Measurements from ENCODE around the gene PIP4K2A. TPM values are rescaled to one million over a fixed set of nuclear protein-coding genes. Genes with fewer than 3 reads are reported as not detected.

The PIP4K2A gene
- total RNA-seq, 1 experiment from 2014 or later, result 24.2 TPM

- no peak for DNase-seq
- peaks cover 25% of the 10 kb centered on the region for H3K4me1 Mint-ChIP-seq (ENCODE audit: low read depth, unreplicated experiment)
- intact Hi-C loops (cut with micrococcal nuclease; ENCODE audit: unreplicated experiment), result no loop called here
Measured at GRCh38 chr10:22677333-22677732, 37.0 kb downstream of the PIP4K2A start.

DNA sequence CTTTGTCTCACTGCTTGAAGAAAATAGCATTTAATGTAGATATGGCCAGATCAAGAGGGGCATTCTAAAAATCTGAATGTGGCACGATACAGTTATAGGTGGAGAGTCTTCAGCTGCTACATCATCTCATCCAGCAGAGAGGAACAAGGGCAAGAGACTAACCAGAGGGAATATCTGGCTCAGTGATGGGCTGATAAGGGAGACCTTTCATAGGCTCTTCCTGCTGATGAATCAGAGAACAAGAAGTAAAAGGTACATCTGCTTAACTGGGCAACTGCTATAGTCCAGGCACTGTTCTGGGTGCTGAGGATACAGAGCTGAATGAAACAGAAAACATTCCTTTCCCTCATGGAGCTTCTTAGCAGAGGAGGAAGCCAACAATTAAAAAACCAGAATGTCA, 37.9 kb downstream of the PIP4K2A start:
- CTCF ChIA-PET, result no interaction called here

More at GRCh38 chr10:22677333-22677732, 37.0 kb downstream of the PIP4K2A start:
- Mint-ChIP-seq H3K27me3 (ENCODE audit: unreplicated experiment) (no peaks in the 10 kb centered on the region), H3K36me3 (ENCODE audit: insufficient read depth, unreplicated experiment) (no peaks in the 10 kb centered on the region), H3K4me3 (ENCODE audit: low read depth, unreplicated experiment) (no peak overlapping the region), H3K9me3 (ENCODE audit: low read depth, unreplicated experiment) (no peaks in the 10 kb centered on the region), H3K27ac (ENCODE audit: unreplicated experiment) (no peak overlapping the region)
- no peak for TF ChIP-seq CTCF (IDR thresholded peaks at IDR 0.05; ENCODE audit: unreplicated experiment)
- CTCF ChIA-PET, result no interaction called here
- BruUV-seq (replicated peaks), result no TSS peak

GRCh38 chr10:22674573-22674930, 39.8 kb downstream of the PIP4K2A start:
- intact Hi-C loops (cut with micrococcal nuclease; ENCODE audit: unreplicated experiment), result no loop called here
- DNase-seq, result no peak
- H3K36me3 Mint-ChIP-seq (ENCODE audit: insufficient read depth, unreplicated experiment), result no peaks in the 10 kb centered on the region
- no TSS peak for BruUV-seq (replicated peaks)
- no peaks in the 10 kb centered on the region for H3K9me3 Mint-ChIP-seq (ENCODE audit: low read depth, unreplicated experiment)
- H3K4me3 Mint-ChIP-seq (ENCODE audit: low read depth, unreplicated experiment), result no peak overlapping the region
- H3K27ac Mint-ChIP-seq (ENCODE audit: unreplicated experiment), result no peak overlapping the region
- CTCF ChIA-PET, result no interaction called here
- H3K4me1 Mint-ChIP-seq (ENCODE audit: low read depth, unreplicated experiment), result peaks cover 11% of the 10 kb centered on the region
- H3K27me3 Mint-ChIP-seq (ENCODE audit: unreplicated experiment), result no peaks in the 10 kb centered on the region
- no peak for TF ChIP-seq CTCF (IDR thresholded peaks at IDR 0.05; ENCODE audit: unreplicated experiment)

More for the DNA sequence above, 37.9 kb downstream of the PIP4K2A start:
- no peaks in the 10 kb centered on the region for H3K27me3 Mint-ChIP-seq (ENCODE audit: unreplicated experiment)
- no TSS peak for BruUV-seq (replicated peaks)
- intact Hi-C loops (cut with micrococcal nuclease; ENCODE audit: unreplicated experiment), result no loop called here
- no peaks in the 10 kb centered on the region for H3K36me3 Mint-ChIP-seq (ENCODE audit: insufficient read depth, unreplicated experiment)
- H3K4me3 Mint-ChIP-seq (ENCODE audit: low read depth, unreplicated experiment), result no peak overlapping the region
- no peaks in the 10 kb centered on the region for H3K9me3 Mint-ChIP-seq (ENCODE audit: low read depth, unreplicated experiment)
- TF ChIP-seq CTCF (IDR thresholded peaks at IDR 0.05; ENCODE audit: unreplicated experiment), result no peak
- peaks cover 21% of the 10 kb centered on the region for H3K4me1 Mint-ChIP-seq (ENCODE audit: low read depth, unreplicated experiment)
- no peak overlapping the region for H3K27ac Mint-ChIP-seq (ENCODE audit: unreplicated experiment)
- no peak for DNase-seq

DNA sequence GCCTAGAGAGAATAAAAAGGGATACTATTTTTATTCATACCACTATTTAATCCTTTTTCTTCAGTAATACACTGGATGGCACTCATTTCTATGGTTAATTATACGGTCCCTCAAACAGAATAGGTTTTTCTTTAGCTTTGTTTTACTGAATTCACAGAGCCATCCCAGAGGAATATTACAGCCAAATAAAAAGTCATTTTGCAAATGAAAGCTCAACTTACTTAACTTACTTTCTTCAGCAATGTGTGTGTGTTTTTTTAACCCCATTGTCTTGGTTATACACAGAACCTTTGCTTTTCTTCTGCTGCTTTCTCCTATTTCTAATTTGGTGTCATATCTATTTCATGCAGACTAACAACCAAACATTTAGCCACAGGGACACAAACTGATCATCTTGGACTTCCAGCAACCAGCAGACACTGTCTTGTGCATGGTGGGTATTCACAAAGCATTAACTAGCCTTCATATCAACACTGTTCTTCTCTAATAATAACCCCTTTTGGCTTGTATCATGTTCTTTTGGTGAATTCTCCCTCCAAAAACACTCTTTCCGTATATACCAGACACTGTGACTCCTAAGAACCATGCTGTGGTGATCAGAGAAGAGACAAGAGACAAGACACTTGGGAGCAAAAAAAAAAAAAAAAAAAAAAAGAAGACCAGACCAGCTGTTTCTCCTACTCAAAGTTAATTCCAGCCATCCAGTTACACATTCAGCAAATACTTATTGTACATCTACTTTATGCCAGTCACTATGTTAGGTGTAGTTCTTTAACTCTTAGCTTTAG, 40.4 kb downstream of the PIP4K2A start:
- Mint-ChIP-seq H3K27ac (ENCODE audit: unreplicated experiment) (no peak overlapping the region), H3K4me3 (ENCODE audit: low read depth, unreplicated experiment) (no peak overlapping the region), H3K36me3 (ENCODE audit: insufficient read depth, unreplicated experiment) (no peaks in the 10 kb centered on the region), H3K4me1 (ENCODE audit: low read depth, unreplicated experiment) (peaks cover 11% of the 10 kb centered on the region), H3K9me3 (ENCODE audit: low read depth, unreplicated experiment) (no peaks in the 10 kb centered on the region), H3K27me3 (ENCODE audit: unreplicated experiment) (no peaks in the 10 kb centered on the region)
- no peak for TF ChIP-seq CTCF (IDR thresholded peaks at IDR 0.05; ENCODE audit: unreplicated experiment)
- CTCF ChIA-PET, result no interaction called here
- DNase-seq, result no peak
- BruUV-seq (replicated peaks), result no TSS peak
- intact Hi-C loops (cut with micrococcal nuclease; ENCODE audit: unreplicated experiment), result no loop called here

Data from Calu3 (cell line).